OCI-LY3 (cell line): ENCODE measurements around the gene COL26A1.

Experiments used
- EZH2phosphoT487 ChIP-seq: fragments of 200-600 bp; shearing (Covaris generic); IDR thresholded peaks from 2 replicates; pipeline ENCODE4 v1.6.1; 2018; ENCODE audit warnings: antibody characterized with exemption, mixed run types, low read depth
- TF ChIP-seq, protein P1 (sequence below): fragments of 200-600, 300-600 bp; sonication (generic); IDR thresholded peaks from 2 replicates; pipeline ENCODE4 v1.5.1; 2014; ENCODE audit warnings: antibody characterized with exemption, low read length, low read depth

DNA sequence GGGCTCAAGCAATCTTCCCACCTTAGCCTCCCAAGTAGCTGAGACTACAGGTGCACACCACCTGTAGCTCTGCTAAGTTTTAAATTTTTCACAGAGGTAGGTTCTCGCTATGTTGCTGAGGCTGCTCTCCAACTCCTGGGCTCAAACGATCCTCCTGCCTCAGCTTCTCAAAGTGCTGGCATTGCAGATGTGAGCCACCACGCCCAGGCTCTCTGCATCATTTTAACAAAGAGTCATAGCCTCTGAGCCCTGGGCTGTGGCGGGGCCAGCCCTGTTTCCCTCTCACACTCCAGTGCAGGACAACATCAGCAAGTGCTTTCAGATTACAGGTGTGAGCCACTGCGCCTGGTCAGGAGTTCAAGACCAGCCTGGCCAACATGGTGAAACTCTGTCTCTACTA lies 102.5 kb downstream of the COL26A1 start:
- TF ChIP-seq, protein P1, sequence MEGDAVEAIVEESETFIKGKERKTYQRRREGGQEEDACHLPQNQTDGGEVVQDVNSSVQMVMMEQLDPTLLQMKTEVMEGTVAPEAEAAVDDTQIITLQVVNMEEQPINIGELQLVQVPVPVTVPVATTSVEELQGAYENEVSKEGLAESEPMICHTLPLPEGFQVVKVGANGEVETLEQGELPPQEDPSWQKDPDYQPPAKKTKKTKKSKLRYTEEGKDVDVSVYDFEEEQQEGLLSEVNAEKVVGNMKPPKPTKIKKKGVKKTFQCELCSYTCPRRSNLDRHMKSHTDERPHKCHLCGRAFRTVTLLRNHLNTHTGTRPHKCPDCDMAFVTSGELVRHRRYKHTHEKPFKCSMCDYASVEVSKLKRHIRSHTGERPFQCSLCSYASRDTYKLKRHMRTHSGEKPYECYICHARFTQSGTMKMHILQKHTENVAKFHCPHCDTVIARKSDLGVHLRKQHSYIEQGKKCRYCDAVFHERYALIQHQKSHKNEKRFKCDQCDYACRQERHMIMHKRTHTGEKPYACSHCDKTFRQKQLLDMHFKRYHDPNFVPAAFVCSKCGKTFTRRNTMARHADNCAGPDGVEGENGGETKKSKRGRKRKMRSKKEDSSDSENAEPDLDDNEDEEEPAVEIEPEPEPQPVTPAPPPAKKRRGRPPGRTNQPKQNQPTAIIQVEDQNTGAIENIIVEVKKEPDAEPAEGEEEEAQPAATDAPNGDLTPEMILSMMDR, result no peak
- TF ChIP-seq EZH2phosphoT487, result no peak
